ENCODE data around the gene PAK5. TPM values are rescaled to one million over a fixed set of nuclear protein-coding genes. Genes with fewer than 3 reads are reported as not detected.

PAK5 gene
- total and polyA plus RNA-seq, 2 experiments from 2014 or later: 0.57 to 1.1 TPM

DNA sequence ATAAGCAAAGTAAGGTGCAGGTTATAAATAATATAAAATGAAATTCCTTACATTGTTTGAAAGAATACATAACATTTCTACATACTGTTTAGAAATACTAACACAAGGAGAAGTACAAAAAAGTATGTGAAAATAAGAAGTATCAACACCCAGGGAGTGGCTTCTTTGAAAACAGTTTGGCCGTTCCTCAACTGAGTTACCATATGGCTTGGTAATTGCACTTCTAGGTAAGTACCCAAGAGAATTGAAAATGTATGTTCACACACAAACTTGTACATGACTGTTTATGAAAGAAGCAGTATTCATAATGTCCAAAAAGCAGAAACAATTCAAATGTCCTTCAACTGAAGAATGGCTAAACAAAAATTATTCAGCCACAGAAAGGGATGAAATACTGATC is 30.7 kb downstream of the PAK5 start (continued):
- TF ChIP-seq ZNF462 (CRISPR knock-in tag; IDR thresholded peaks at IDR 0.05) (no peak), STAT1 (IDR thresholded peaks at IDR 0.05; ENCODE audit: unreplicated experiment) (no peak), EZH2 (IDR thresholded peaks at IDR 0.05; ENCODE audit: low read depth, unreplicated experiment) (no peak)

DNA sequence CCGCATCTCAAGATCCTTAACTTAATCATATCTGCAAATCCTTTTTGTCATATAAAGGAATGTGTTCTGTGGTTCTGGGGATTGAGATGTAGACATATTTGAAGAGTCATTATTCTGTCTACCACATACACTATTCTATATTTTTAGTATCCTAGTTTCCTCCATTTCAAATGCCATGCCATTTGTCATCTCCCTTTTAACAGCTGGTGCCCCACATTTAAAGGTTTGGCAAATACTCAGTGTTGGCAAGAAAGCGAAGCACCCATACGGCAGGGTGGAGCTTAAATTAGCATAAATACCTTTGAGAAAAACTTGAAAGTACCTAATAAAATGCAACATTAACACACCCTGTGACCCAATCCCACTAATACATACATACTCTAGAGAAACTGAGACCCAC is 31.7 kb downstream of the PAK5 start:
- H3K27me3 Mint-ChIP-seq (ENCODE audit: insufficient read depth, low read depth, poor library complexity): no peaks in the 10 kb centered on the region
- H3K9me3 Mint-ChIP-seq: peaks cover 3% of the 10 kb centered on the region; the same call in 1 of the 3 replicates
- H4K20me1 ChIP-seq (replicated peaks; ENCODE audit: insufficient read depth): no peaks in the 10 kb centered on the region
- H3F3A ChIP-seq (replicated peaks; ENCODE audit: low read depth): no peaks in the 10 kb centered on the region
- peaks cover 4% of the 10 kb centered on the region; the same call in 1 of the 2 replicates for H3K4me1 ChIP-seq (ENCODE audit: insufficient read depth)
- H2AFZ ChIP-seq: no peak overlapping the region
- peaks cover 9% of the 10 kb centered on the region; the same call in 2 of the 3 replicates for H3K4me1 Mint-ChIP-seq
- H3K36me3 Mint-ChIP-seq (ENCODE audit: low read depth): no peaks in the 10 kb centered on the region
- no peak overlapping the region for H3K4me2 ChIP-seq
- no peak for ATAC-seq
- no peak overlapping the region for H3K4me3 Mint-ChIP-seq
- no peak for DNase-seq (ENCODE audit: low spot score)
- no peaks in the 10 kb centered on the region for H3K79me2 ChIP-seq (replicated peaks; ENCODE audit: insufficient read depth)
- H3K4me3 ChIP-seq: no peak overlapping the region
- H3K27ac Mint-ChIP-seq: no peak overlapping the region
- H3K9me2 ChIP-seq (ENCODE audit: insufficient read depth): no peaks in the 10 kb centered on the region; the same call in 1 of the 2 replicates
- H3K27me3 ChIP-seq (ENCODE audit: insufficient read depth): no peaks in the 10 kb centered on the region
- H3K36me3 ChIP-seq (ENCODE audit: insufficient read depth): no peaks in the 10 kb centered on the region
- no peak overlapping the region for H3K27ac ChIP-seq (ENCODE audit: low read depth)
- TF ChIP-seq STAT1 (IDR thresholded peaks at IDR 0.05; ENCODE audit: unreplicated experiment): no peak
- TF ChIP-seq ZNF331 (CRISPR knock-in tag; IDR thresholded peaks at IDR 0.05; ENCODE audit: low read depth): no peak
- no peak for TF ChIP-seq POLR2AphosphoS5 (IDR thresholded peaks at IDR 0.05; ENCODE audit: low read depth)
- TF ChIP-seq NANOG (IDR thresholded peaks at IDR 0.05; ENCODE audit: borderline replicate concordance): no peak
- TF ChIP-seq ETS1 (IDR thresholded peaks at IDR 0.05): no peak
- no peak for TF ChIP-seq EZH2phosphoT487 (IDR thresholded peaks at IDR 0.05; ENCODE audit: unreplicated experiment)
- TF ChIP-seq CREB1 (CRISPR knock-in tag; IDR thresholded peaks at IDR 0.05; ENCODE audit: low read depth): no peak
- TF ChIP-seq ZNF462 (CRISPR knock-in tag; IDR thresholded peaks at IDR 0.05): no peak
- no peak for TF ChIP-seq EZH2 (IDR thresholded peaks at IDR 0.05; ENCODE audit: low read depth, unreplicated experiment)
